Lung (tissue), 12 donors: ENCODE measurements around the gene RALGPS2. TPM values are rescaled to one million over a fixed set of nuclear protein-coding genes. Genes with fewer than 3 reads are reported as not detected.

ENCODE experiments used
- ATAC-seq: fragments of 200-7000 bp; cut with Tn5 transposase; one replicate; pipeline ENCODE4 v1.9.1; 2020; ENCODE audit warnings: moderate number of reproducible peaks; ENCODE audit not compliant: insufficient read depth, low FRiP score
- DNase-seq, 3 donors: peaks; one replicate each; pipeline ENCODE4 v3.0.0-alpha.2; 2013 to 2017
- H3K27ac ChIP-seq, 2 donors: one replicate each; pipeline ENCODE4 v1.5.1; 2013; ENCODE audit warnings: mild to moderate bottlenecking in 2 of 2, moderate library complexity in 2 of 2, control low read depth in 1 of 2, inconsistent platforms in 1 of 2, low read depth in 1 of 2, low read length in 1 of 2
- H3K27me3 ChIP-seq, 3 donors: one replicate each; pipeline ENCODE4 v1.5.1; 2013; ENCODE audit warnings: low read length in 2 of 3; ENCODE audit not compliant: control insufficient read depth in 3 of 3, insufficient read depth in 3 of 3
- H3K36me3 ChIP-seq, 4 donors: one replicate each; pipeline ENCODE4 v1.5.1; 2013; ENCODE audit warnings: low read length in 4 of 4, mild to moderate bottlenecking in 1 of 4, moderate library complexity in 1 of 4; ENCODE audit not compliant: control insufficient read depth in 4 of 4, insufficient read depth in 4 of 4
- H3K4me1 ChIP-seq, 5 donors: one replicate each; pipeline ENCODE4 v1.5.1; 2013; ENCODE audit warnings: low read length in 5 of 5, mild to moderate bottlenecking in 2 of 5, moderate library complexity in 1 of 5; ENCODE audit not compliant: control insufficient read depth in 5 of 5, insufficient read depth in 5 of 5
- H3K4me3 ChIP-seq: one replicate; pipeline ENCODE4 v1.5.1; 2013; ENCODE audit warnings: mild to moderate bottlenecking, control low read depth, moderate library complexity
- H3K9ac ChIP-seq, 2 donors: one replicate each; pipeline ENCODE4 v1.5.1; 2013; ENCODE audit warnings: low read length in 2 of 2, control low read depth in 1 of 2; ENCODE audit not compliant: insufficient read depth in 1 of 2
- H3K9me3 ChIP-seq, 4 donors: one replicate each; pipeline ENCODE4 v1.5.1; 2013; ENCODE audit warnings: low read length in 3 of 4, mild to moderate bottlenecking in 1 of 4, moderate library complexity in 1 of 4; ENCODE audit not compliant: control insufficient read depth in 4 of 4, insufficient read depth in 3 of 4
- WGBS, 2 donors: extraction: QIAGEN DNeasy Blood & Tissue Kit; methylation state at CpG; one replicate each; pipeline ENCODE4 v1.1.7; 2013; 5-methylcytosine and 5-hydroxymethylcytosine counted together
- polyA plus RNA-seq, 2 donors: library from polyadenylated mRNA; stranded (reverse); fragments of 200-250 nt; gene quantifications; one replicate each; pipeline ENCODE4 v1.2.1, GENCODE V29; 2013
- total RNA-seq, 2 donors: library from RNA; depleted of rRNA in 1 of 2; stranded (reverse); fragments of >200 nt in 1 of 2; gene quantifications; one replicate each; pipeline ENCODE4 v1.2.1, GENCODE V29; 2014 to 2021
- TF ChIP-seq, protein P1 (sequence below): IDR thresholded peaks from 2 replicates; pipeline ENCODE4 v1.5.1; 2012; ENCODE audit warnings: mild to moderate bottlenecking; ENCODE audit errors: control extremely low read depth, extremely low read depth
- donor health status: control.
- donor health status: control.
- donor health status: Bipolar disorder and iron deficiency.
- donor health status: healthy.
- donor health status: DM: yes; HTN: yes; CAD: no.

The RALGPS2 gene
- total and polyA plus RNA-seq, 4 donors = 1.2 to 33.2 (median 5.1) TPM

DNA sequence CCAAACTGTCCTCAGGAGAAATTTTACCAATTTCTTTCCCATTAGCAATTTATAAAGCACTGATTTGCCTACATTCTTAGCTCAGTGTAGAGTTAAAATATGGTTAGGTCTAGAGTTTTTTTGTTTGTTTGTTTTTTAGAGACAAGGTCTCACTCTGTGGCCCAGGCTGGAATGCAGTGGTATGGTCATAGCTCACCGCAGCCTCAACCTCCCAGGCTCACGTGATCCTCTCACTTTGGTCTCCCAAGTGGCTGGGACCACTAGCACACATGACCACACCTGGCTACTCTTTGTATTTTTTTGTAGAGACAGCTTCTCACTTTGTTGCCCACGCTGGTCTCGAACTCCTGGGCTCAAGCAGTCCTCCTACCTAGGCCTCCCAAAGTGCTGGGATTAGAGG, 10.6 kb upstream of the RALGPS2 start:
- DNase-seq = no peak
- no peak overlapping the region for H3K9ac ChIP-seq
- WGBS, 2 donors = 94 to 97% methylated on average over 4 of the region's 4 CpGs

DNA sequence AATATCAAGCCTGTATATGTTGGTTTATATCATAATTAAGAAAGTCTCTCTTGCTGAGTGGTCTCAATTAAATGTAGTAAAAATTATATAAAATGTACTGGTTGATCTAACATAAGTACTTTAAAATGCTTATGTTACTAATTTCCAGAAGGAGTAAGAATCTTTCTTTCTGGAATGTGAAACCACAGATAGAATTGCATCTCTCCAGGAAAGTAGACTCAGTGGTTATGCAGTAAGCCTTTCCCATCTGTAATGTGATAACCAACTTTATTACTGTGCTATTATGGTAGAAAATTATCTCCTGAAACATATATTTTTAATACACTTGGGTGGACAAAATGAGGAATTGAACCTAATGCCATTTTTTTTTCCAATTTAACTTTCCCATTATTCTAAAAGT, 8.9 kb upstream of the RALGPS2 start:
- Histone ChIP-seq H3K9me3 (no peaks in the 10 kb centered on the region), H3K4me3 (no peak overlapping the region), H3K27me3 (no peaks in the 10 kb centered on the region), H3K27ac (no peak overlapping the region), H3K36me3 (no peaks in the 10 kb centered on the region), H3K4me1 (no peaks in the 10 kb centered on the region), H3K9ac (no peak overlapping the region)
- ATAC-seq (no peak), DNase-seq (no peak)
- TF ChIP-seq, protein P1, sequence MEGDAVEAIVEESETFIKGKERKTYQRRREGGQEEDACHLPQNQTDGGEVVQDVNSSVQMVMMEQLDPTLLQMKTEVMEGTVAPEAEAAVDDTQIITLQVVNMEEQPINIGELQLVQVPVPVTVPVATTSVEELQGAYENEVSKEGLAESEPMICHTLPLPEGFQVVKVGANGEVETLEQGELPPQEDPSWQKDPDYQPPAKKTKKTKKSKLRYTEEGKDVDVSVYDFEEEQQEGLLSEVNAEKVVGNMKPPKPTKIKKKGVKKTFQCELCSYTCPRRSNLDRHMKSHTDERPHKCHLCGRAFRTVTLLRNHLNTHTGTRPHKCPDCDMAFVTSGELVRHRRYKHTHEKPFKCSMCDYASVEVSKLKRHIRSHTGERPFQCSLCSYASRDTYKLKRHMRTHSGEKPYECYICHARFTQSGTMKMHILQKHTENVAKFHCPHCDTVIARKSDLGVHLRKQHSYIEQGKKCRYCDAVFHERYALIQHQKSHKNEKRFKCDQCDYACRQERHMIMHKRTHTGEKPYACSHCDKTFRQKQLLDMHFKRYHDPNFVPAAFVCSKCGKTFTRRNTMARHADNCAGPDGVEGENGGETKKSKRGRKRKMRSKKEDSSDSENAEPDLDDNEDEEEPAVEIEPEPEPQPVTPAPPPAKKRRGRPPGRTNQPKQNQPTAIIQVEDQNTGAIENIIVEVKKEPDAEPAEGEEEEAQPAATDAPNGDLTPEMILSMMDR = no peak

More for the DNA sequence above, 10.6 kb upstream of the RALGPS2 start:
- TF ChIP-seq, protein P1 = no peak
- Histone ChIP-seq H3K4me1 (no peaks in the 10 kb centered on the region), H3K36me3 (no peaks in the 10 kb centered on the region), H3K27me3 (no peaks in the 10 kb centered on the region), H3K9me3 (no peaks in the 10 kb centered on the region), H3K27ac (no peak overlapping the region), H3K4me3 (no peak overlapping the region)
- ATAC-seq = no peak

DNA sequence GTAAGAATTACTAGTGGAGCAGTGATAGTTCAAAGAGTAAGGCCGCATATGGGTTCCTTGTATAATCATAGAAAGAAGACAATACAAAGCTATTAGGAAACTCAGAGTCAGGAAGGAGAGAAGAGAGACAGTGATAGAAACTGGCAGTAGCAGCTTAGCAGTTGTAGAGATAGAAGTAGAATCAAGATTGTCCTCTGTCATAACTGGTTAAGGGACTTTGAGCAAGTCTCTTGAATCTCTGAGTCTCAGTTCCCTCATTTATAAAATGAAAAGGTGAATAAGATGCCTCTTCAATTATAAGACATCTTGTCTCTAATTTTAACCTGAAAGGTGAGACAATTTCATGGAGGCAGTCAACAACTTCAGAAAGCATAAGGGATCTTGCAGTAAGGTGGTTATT, 6.5 kb upstream of the RALGPS2 start:
- H3K36me3 ChIP-seq = no peaks in the 10 kb centered on the region
- DNase-seq = no peak
- 91 to 97% methylated on average over 1 of the region's 1 CpG for WGBS, 2 donors
- H3K4me3 ChIP-seq = no peak overlapping the region
- H3K9me3 ChIP-seq = no peaks in the 10 kb centered on the region
- no peak overlapping the region for H3K9ac ChIP-seq
- no peak for ATAC-seq
- peaks cover 0 to 3% (median 0%) of the 10 kb centered on the region in 5 donors for H3K4me1 ChIP-seq
- H3K27ac ChIP-seq = no peak overlapping the region
- no peaks in the 10 kb centered on the region for H3K27me3 ChIP-seq
- TF ChIP-seq, protein P1 = no peak

DNA sequence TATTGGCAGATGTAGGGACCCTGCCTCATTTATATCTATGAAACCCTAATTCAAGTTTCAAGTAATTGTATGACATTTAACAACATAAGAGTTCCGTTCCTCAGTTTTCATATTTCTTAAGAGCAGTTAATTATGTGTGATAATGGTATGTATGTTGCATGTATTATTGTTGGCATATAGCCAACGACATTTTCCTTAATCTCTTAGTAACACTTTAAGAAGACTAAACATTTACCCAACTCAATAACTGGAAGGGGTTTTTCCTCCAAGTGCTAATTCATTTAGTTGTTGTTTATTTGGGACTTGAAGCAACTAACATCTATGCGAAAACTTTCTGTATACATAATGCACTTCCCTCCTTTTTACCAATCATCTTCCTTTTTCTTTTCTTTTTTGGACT, 1.5 kb upstream of the RALGPS2 start:
- no peak overlapping the region for H3K4me3 ChIP-seq
- H3K36me3 ChIP-seq = no peaks in the 10 kb centered on the region
- H3K9me3 ChIP-seq = no peaks in the 10 kb centered on the region
- no peak overlapping the region for H3K27ac ChIP-seq
- H3K27me3 ChIP-seq = no peaks in the 10 kb centered on the region
- TF ChIP-seq, protein P1 = no peak
- no peak overlapping the region for H3K9ac ChIP-seq
- H3K4me1 ChIP-seq = peaks cover 0 to 20% (median 0%) of the 10 kb centered on the region in 5 donors
- ATAC-seq (no peak), DNase-seq (peak in 2 of 3 donors; percentile 60 to 62)
- WGBS, 2 donors = 74 to 84% methylated on average over 3 of the region's 3 CpGs
